Fibroblast of lung (primary cell): ENCODE data around the gene CFAP73. TPM values are rescaled to one million over a fixed set of nuclear protein-coding genes. Genes with fewer than 3 reads are reported as not detected.
"Not testable (repeated sequence)": the region's sequence is repeated elsewhere in the genome, so short reads cannot be mapped to it uniquely, and the experiment has no call there.

Experiments used
- DNase-seq, 2 donors: peaks; one replicate each; pipeline versions ENCODE4 v3.0.0 to v3.0.0-alpha.2; 2010; ENCODE audit warnings: low read depth in 2 of 2
- H2AFZ ChIP-seq: 2 replicates; pipeline ENCODE4 v1.5.1; 2012; ENCODE audit warnings: low read length, control low read depth, inconsistent platforms
- H3K27ac ChIP-seq: 2 replicates; pipeline ENCODE4 v1.5.1; 2011; ENCODE audit warnings: low read length, control low read depth; ENCODE audit not compliant: insufficient read depth
- H3K27me3 ChIP-seq: 2 replicates; pipeline ENCODE4 v1.5.1; 2011; ENCODE audit warnings: mild to moderate bottlenecking, low read length; ENCODE audit not compliant: control insufficient read depth, insufficient read depth
- H3K36me3 ChIP-seq: 2 replicates; pipeline ENCODE4 v1.5.1; 2011; ENCODE audit warnings: low read length; ENCODE audit not compliant: control insufficient read depth, insufficient read depth
- H3K4me1 ChIP-seq: 2 replicates; pipeline ENCODE4 v1.5.1; 2011; ENCODE audit warnings: low read length; ENCODE audit not compliant: control insufficient read depth, insufficient read depth; ENCODE audit errors: extremely low read depth
- H3K4me2 ChIP-seq: 2 replicates; pipeline ENCODE4 v1.5.1; 2011; ENCODE audit warnings: low read length, control low read depth; ENCODE audit not compliant: insufficient read depth; ENCODE audit errors: extremely low read depth
- H3K4me3 ChIP-seq, 4 experiments: fragments of 200-600 bp in 1 of 4; sonication (generic) in 1 of 4; replicated peaks in 1 of 4; 2 replicates each; pipeline ENCODE4 v1.5.1; 2011 to 2016; ENCODE audit warnings: low read length in 4 of 4, low read depth in 3 of 4, mild to moderate bottlenecking in 3 of 4, control low read depth in 2 of 4, inconsistent platforms in 1 of 4, mixed read lengths in 1 of 4; ENCODE audit not compliant: insufficient read depth in 1 of 4; ENCODE audit errors: control extremely low read depth in 1 of 4
- H3K79me2 ChIP-seq: 2 replicates; pipeline ENCODE4 v1.5.1; 2012; ENCODE audit warnings: mild to moderate bottlenecking, low read length, inconsistent platforms; ENCODE audit not compliant: control insufficient read depth, insufficient read depth
- H3K9ac ChIP-seq: 2 replicates; pipeline ENCODE4 v1.5.1; 2011; ENCODE audit warnings: mild to moderate bottlenecking, low read length, control low read depth; ENCODE audit not compliant: insufficient read depth
- H3K9me3 ChIP-seq: 2 replicates; pipeline ENCODE4 v1.5.1; 2012; ENCODE audit warnings: low read depth, low read length; ENCODE audit not compliant: control insufficient read depth, insufficient read depth
- H4K20me1 ChIP-seq: 2 replicates; pipeline ENCODE4 v1.5.1; 2011; ENCODE audit warnings: low read length; ENCODE audit not compliant: control insufficient read depth, insufficient read depth; ENCODE audit errors: extremely low read depth
- CTCF ChIP-seq, 2 donors: IDR thresholded peaks in 1 of 2; conservative IDR thresholded peaks in 1 of 2; 1 replicate in 1 of 2; 2 replicates in 1 of 2; pipeline ENCODE4 v1.5.1; 2011 to 2012; ENCODE audit warnings: low read length in 2 of 2, control low read depth in 1 of 2, inconsistent platforms in 1 of 2, low read depth in 1 of 2, mild to moderate bottlenecking in 1 of 2
- EZH2 ChIP-seq: IDR thresholded peaks from 2 replicates; pipeline ENCODE4 v1.5.1; 2012; ENCODE audit warnings: low read length, control low read depth, mild to moderate bottlenecking; ENCODE audit errors: missing control alignments
- polyA plus RNA-seq, 2 donors: library from polyadenylated mRNA; depleted of rRNA in 1 of 2; stranded (reverse) in 1 of 2; unstranded in 1 of 2; fragments of >200 nt; gene quantifications; 2 replicates each; pipeline ENCODE4 v1.2.1, GENCODE V29; 2011 to 2012; ENCODE audit warnings: missing spikeins in 1 of 2
- total RNA-seq: library from RNA; depleted of rRNA; stranded (reverse); fragments of >200 nt; gene quantifications from 2 replicates; pipeline ENCODE4 v1.2.1, GENCODE V29; 2014

Gene CFAP73
- total and polyA plus RNA-seq, 2 donors (not counting 1 experiment from before 2014, with no cell fraction given): not detected

- Histone ChIP-seq H3K27ac (no peak overlapping the region), H3K9ac (no peak overlapping the region), H2AFZ (no peak overlapping the region), H3K4me1 (no peaks in the 10 kb centered on the region), H3K4me3 (no peak overlapping the region), H3K36me3 (no peaks in the 10 kb centered on the region), H4K20me1 (no peaks in the 10 kb centered on the region), H3K4me2 (no peak overlapping the region), H3K27me3 (no peaks in the 10 kb centered on the region), H3K9me3 (no peaks in the 10 kb centered on the region), H3K79me2 (no peaks in the 10 kb centered on the region)
- TF ChIP-seq EZH2: no peak
- TF ChIP-seq CTCF (conservative IDR thresholded peaks at IDR 0.05 in 1 of 2, IDR thresholded peaks at IDR 0.05 in 1 of 2; ENCODE audit: low read depth in 1 of 2, low read length in 2 of 2): no peak
- no peak for DNase-seq
Observed at GRCh38 chr12:113115455-113116126, 33.9 kb upstream of the CFAP73 start.

- no peak overlapping the region for H3K4me2 ChIP-seq
- H3K79me2 ChIP-seq: no peaks in the 10 kb centered on the region
- no peaks in the 10 kb centered on the region for H3K9me3 ChIP-seq
- H2AFZ ChIP-seq: no peak overlapping the region
- no peak for TF ChIP-seq EZH2
- no peak for TF ChIP-seq CTCF (conservative IDR thresholded peaks at IDR 0.05 in 1 of 2, IDR thresholded peaks at IDR 0.05 in 1 of 2; ENCODE audit: low read depth in 1 of 2, low read length in 2 of 2)
- no peak overlapping the region for H3K27ac ChIP-seq
- H3K9ac ChIP-seq: no peak overlapping the region
- no peaks in the 10 kb centered on the region for H4K20me1 ChIP-seq
- no peaks in the 10 kb centered on the region for H3K36me3 ChIP-seq
- H3K4me1 ChIP-seq: no peaks in the 10 kb centered on the region
- no peak for DNase-seq
- H3K27me3 ChIP-seq: no peaks in the 10 kb centered on the region
- H3K4me3 ChIP-seq: no peak overlapping the region
Observed at GRCh38 chr12:113116875-113117274, 32.6 kb upstream of the CFAP73 start.

GRCh38 chr12:113117684-113118083, 31.8 kb upstream of the CFAP73 start:
- H3K4me3 ChIP-seq, H3K27me3 ChIP-seq, H3K27ac ChIP-seq, H3K4me2 ChIP-seq, H3K9ac ChIP-seq, H3K36me3 ChIP-seq, H3K79me2 ChIP-seq, H2AFZ ChIP-seq, H3K9me3 ChIP-seq, H3K4me1 ChIP-seq, H4K20me1 ChIP-seq: not testable (repeated sequence)
- DNase-seq: peak in 1 of 2 donors; percentile 33
